GM23338 (cell line): ENCODE data around the gene CLHC1. TPM values are rescaled to one million over a fixed set of nuclear protein-coding genes. Genes with fewer than 3 reads are reported as not detected.

Experiments used
- ATAC-seq: fragments of 200-7000 bp; cut with Tn5 transposase; 3 replicates; pipeline ENCODE4 v1.9.1; 2020
- DNase-seq: peaks from one replicate; pipeline ENCODE4 v3.0.0-alpha.2; 2015; ENCODE audit warnings: low spot score
- H2AFZ ChIP-seq: fragments of 200-600 bp; sonication (generic); 2 replicates; pipeline ENCODE4 v1.8.0; 2016; ENCODE audit warnings: antibody characterized with exemption, mild to moderate bottlenecking, moderate library complexity
- H3F3A ChIP-seq: fragments of 200-600 bp; sonication (generic); replicated peaks from 2 replicates; pipeline ENCODE4 v1.8.0; 2017; ENCODE audit warnings: antibody characterized with exemption, mixed run types, low read depth
- H3K27ac ChIP-seq: fragments of 200-600 bp; sonication (generic); 2 replicates; pipeline ENCODE4 v1.6.1; 2016; ENCODE audit warnings: low read depth
- H3K27me3 ChIP-seq: fragments of 200-600 bp; sonication (generic); 2 replicates; pipeline ENCODE4 v1.8.0; 2016; ENCODE audit warnings: mild to moderate bottlenecking, mixed run types, moderate library complexity; ENCODE audit not compliant: insufficient read depth
- H3K36me3 ChIP-seq: fragments of 200-600 bp; sonication (generic); 2 replicates; pipeline ENCODE4 v1.8.0; 2016; ENCODE audit warnings: mild to moderate bottlenecking; ENCODE audit not compliant: insufficient read depth
- H3K4me1 ChIP-seq: fragments of 200-600 bp; sonication (generic); 2 replicates; pipeline ENCODE4 v1.8.0; 2016; ENCODE audit warnings: mild to moderate bottlenecking, moderate library complexity; ENCODE audit not compliant: insufficient read depth
- H3K4me2 ChIP-seq: fragments of 200-600 bp; sonication (generic); 2 replicates; pipeline ENCODE4 v1.7.1; 2017; ENCODE audit warnings: mixed run types
- H3K4me3 ChIP-seq: fragments of 200-600 bp; sonication (generic); 2 replicates; pipeline ENCODE4 v1.6.1; 2016; ENCODE audit warnings: mixed run types
- H3K79me2 ChIP-seq: fragments of 200-600 bp; sonication (generic); replicated peaks from 2 replicates; pipeline ENCODE4 v1.8.0; 2017; ENCODE audit warnings: mild to moderate bottlenecking; ENCODE audit not compliant: insufficient read depth
- H3K9me2 ChIP-seq: fragments of 200-600 bp; sonication (generic); 2 replicates; pipeline ENCODE4 v1.8.0; 2017; ENCODE audit not compliant: insufficient read depth
- H4K20me1 ChIP-seq: fragments of 200-600 bp; sonication (generic); replicated peaks from 2 replicates; pipeline ENCODE4 v1.8.0; 2017; ENCODE audit warnings: mild to moderate bottlenecking; ENCODE audit not compliant: insufficient read depth
- H3K27ac Mint-ChIP-seq: 2 replicates; pipeline ENCODE4 v1.8.0; 2020; ENCODE audit warnings: inconsistent platforms, mild to moderate bottlenecking, moderate library complexity, mixed read lengths
- H3K27me3 Mint-ChIP-seq: 3 replicates; pipeline ENCODE4 v1.8.0; 2022; ENCODE audit warnings: low read depth, mild to moderate bottlenecking, moderate library complexity, mixed read lengths, inconsistent platforms; ENCODE audit not compliant: insufficient read depth, poor library complexity
- H3K36me3 Mint-ChIP-seq: 3 replicates; pipeline ENCODE4 v1.8.0; 2021; ENCODE audit warnings: low read depth, mild to moderate bottlenecking, inconsistent platforms, moderate library complexity, mixed read lengths
- H3K4me1 Mint-ChIP-seq: 3 replicates; pipeline ENCODE4 v1.8.0; 2020; ENCODE audit warnings: mild to moderate bottlenecking, inconsistent platforms, mixed read lengths
- H3K4me3 Mint-ChIP-seq: 3 replicates; pipeline ENCODE4 v1.8.0; 2021; ENCODE audit warnings: moderate library complexity, mild to moderate bottlenecking, inconsistent platforms, mixed read lengths
- H3K9me3 Mint-ChIP-seq: 3 replicates; pipeline ENCODE4 v1.8.0; 2020; ENCODE audit warnings: moderate library complexity, mild to moderate bottlenecking, inconsistent platforms, mixed read lengths
- CREB1 ChIP-seq: fragments of 250-450 bp; sonication (Bioruptor Pico); IDR thresholded peaks from 2 replicates; pipeline ENCODE4 v1.5.0; 2020; ENCODE audit warnings: low read depth, mild to moderate bottlenecking, moderate library complexity
- EZH2 ChIP-seq: fragments of 200-600 bp; sonication (generic); IDR thresholded peaks from one replicate; pipeline ENCODE4 v1.8.0; 2017; ENCODE audit warnings: antibody characterized with exemption, mild to moderate bottlenecking, low read depth; ENCODE audit not compliant: unreplicated experiment
- EZH2phosphoT487 ChIP-seq: fragments of 200-600 bp; sonication (generic); IDR thresholded peaks from one replicate; pipeline ENCODE4 v1.8.1; 2018; ENCODE audit warnings: antibody characterized with exemption; ENCODE audit not compliant: unreplicated experiment
- JUNB ChIP-seq: IDR thresholded peaks from one replicate; pipeline ENCODE4 v1.6.1; 2016; ENCODE audit warnings: antibody characterized with exemption; ENCODE audit not compliant: unreplicated experiment
- NANOG ChIP-seq: IDR thresholded peaks from 2 replicates; pipeline ENCODE4 v1.6.1; 2016; ENCODE audit warnings: antibody characterized with exemption, borderline replicate concordance
- POLR2AphosphoS5 ChIP-seq: IDR thresholded peaks from 2 replicates; pipeline ENCODE4 v1.6.1; 2016; ENCODE audit warnings: antibody characterized with exemption, low read depth
- STAT1 ChIP-seq: IDR thresholded peaks from one replicate; pipeline ENCODE4 v1.6.1; 2016; ENCODE audit warnings: antibody characterized with exemption; ENCODE audit not compliant: unreplicated experiment
- ZNF114 ChIP-seq: fragments of 250-450 bp; sonication (Bioruptor Pico); IDR thresholded peaks from 2 replicates; pipeline ENCODE4 v1.5.0; 2020; ENCODE audit warnings: mild to moderate bottlenecking, moderate library complexity
- ZNF331 ChIP-seq: fragments of 250-450 bp; sonication (Bioruptor Pico); IDR thresholded peaks from 2 replicates; pipeline ENCODE4 v1.5.0; 2020; ENCODE audit warnings: low read depth, mild to moderate bottlenecking, moderate library complexity
- polyA plus RNA-seq: library from polyadenylated mRNA; unstranded; fragments of >200 nt; fragmentation: Nextera tagmentation; extraction: Ambion mirVana; gene quantifications from 2 replicates; pipeline ENCODE4 v1.2.1, GENCODE V29; 2016
- total RNA-seq: library from RNA; depleted of rRNA; stranded (reverse); fragments of >200 nt; shearing (Covaris generic); gene quantifications from 2 replicates; pipeline ENCODE4 v1.2.3, GENCODE V29; 2014
- TF ChIP-seq, protein P1 (sequence below): IDR thresholded peaks from one replicate; pipeline ENCODE4 v1.6.1; 2018; ENCODE audit warnings: antibody characterized with exemption; ENCODE audit not compliant: unreplicated experiment
- TF ChIP-seq, protein P2 (sequence below), 2 experiments: fragments of 200-600 bp in 1 of 2; sonication (generic) in 1 of 2; conservative IDR thresholded peaks; 2 replicates each; pipeline versions ENCODE4 v1.5.1 to v1.6.1; 2016 to 2017; ENCODE audit warnings: antibody characterized with exemption in 2 of 2, low read depth in 2 of 2, mild to moderate bottlenecking in 2 of 2, moderate library complexity in 1 of 2
- TF ChIP-seq, protein P3 (sequence below): IDR thresholded peaks from 2 replicates; pipeline ENCODE4 v1.6.1; 2016; ENCODE audit warnings: antibody characterized with exemption
- TF ChIP-seq, protein P4 (sequence below): fragments of 250-450 bp; sonication (Bioruptor Pico); IDR thresholded peaks from 2 replicates; pipeline ENCODE4 v1.5.0; 2020; ENCODE audit warnings: mild to moderate bottlenecking, moderate library complexity

Gene CLHC1
- total and polyA plus RNA-seq, 2 experiments from 2014 or later = 3.1 to 5.0 TPM

DNA sequence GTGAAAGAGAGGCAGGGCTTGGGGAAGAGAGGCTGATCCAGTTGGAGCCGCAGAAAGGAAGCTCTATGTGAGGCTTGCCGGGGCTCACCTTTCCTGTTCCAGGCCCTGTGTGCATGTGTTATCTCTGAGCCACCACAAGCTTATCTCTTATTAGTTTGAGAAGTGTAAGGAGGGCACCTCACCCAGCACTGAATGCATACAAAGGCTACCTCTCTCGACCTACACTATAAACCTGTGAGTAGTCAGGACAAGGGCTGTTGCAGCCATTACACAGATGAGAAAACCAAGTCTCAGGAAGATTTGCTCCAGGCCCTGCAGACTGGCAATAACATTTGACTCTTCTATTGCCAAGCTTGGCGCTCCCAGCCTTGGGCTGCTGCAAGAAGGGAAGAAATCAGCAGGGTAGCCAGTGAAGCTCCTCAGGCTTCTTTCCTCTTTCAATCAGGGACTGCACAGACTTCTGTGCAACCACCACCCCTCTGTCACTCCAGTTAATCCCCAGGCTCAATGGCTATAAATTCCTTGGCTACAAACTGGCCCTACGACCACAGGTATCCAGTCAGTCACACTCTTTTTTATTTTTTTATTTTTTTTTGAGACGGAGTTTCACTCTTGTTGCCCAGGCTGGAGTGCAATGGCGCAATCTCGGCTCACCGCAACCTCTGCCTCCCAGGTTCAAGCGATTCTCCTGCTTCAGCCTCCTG lies 73.8 kb downstream of the CLHC1 start:
- Histone ChIP-seq H2AFZ (peak overlapping the region; percentile 2; the same call in 1 of the 2 replicates), H4K20me1 (no peaks in the 10 kb centered on the region), H3K9me2 (no peaks in the 10 kb centered on the region), H3K36me3 (no peaks in the 10 kb centered on the region), H3K4me3 (no peak overlapping the region), H3F3A (no peaks in the 10 kb centered on the region), H3K27ac (no peak overlapping the region), H3K4me1 (peaks cover 33% of the 10 kb centered on the region), H3K79me2 (no peaks in the 10 kb centered on the region), H3K4me2 (no peak overlapping the region), H3K27me3 (no peaks in the 10 kb centered on the region)
- Mint-ChIP-seq H3K9me3 (no peaks in the 10 kb centered on the region), H3K36me3 (no peaks in the 10 kb centered on the region), H3K4me1 (peaks cover 54% of the 10 kb centered on the region), H3K4me3 (no peak overlapping the region), H3K27ac (no peak overlapping the region), H3K27me3 (peaks cover 6% of the 10 kb centered on the region)
- no peak for DNase-seq
- TF ChIP-seq CREB1 = no peak
- no peak for TF ChIP-seq NANOG
- no peak for TF ChIP-seq STAT1
- TF ChIP-seq JUNB = no peak
- TF ChIP-seq POLR2AphosphoS5 = no peak
- TF ChIP-seq EZH2phosphoT487 = no peak
- no peak for TF ChIP-seq ZNF331 (CRISPR knock-in tag)
- TF ChIP-seq ZNF114 (CRISPR knock-in tag) = no peak
- TF ChIP-seq EZH2 = no peak
- TF ChIP-seq, protein P1, sequence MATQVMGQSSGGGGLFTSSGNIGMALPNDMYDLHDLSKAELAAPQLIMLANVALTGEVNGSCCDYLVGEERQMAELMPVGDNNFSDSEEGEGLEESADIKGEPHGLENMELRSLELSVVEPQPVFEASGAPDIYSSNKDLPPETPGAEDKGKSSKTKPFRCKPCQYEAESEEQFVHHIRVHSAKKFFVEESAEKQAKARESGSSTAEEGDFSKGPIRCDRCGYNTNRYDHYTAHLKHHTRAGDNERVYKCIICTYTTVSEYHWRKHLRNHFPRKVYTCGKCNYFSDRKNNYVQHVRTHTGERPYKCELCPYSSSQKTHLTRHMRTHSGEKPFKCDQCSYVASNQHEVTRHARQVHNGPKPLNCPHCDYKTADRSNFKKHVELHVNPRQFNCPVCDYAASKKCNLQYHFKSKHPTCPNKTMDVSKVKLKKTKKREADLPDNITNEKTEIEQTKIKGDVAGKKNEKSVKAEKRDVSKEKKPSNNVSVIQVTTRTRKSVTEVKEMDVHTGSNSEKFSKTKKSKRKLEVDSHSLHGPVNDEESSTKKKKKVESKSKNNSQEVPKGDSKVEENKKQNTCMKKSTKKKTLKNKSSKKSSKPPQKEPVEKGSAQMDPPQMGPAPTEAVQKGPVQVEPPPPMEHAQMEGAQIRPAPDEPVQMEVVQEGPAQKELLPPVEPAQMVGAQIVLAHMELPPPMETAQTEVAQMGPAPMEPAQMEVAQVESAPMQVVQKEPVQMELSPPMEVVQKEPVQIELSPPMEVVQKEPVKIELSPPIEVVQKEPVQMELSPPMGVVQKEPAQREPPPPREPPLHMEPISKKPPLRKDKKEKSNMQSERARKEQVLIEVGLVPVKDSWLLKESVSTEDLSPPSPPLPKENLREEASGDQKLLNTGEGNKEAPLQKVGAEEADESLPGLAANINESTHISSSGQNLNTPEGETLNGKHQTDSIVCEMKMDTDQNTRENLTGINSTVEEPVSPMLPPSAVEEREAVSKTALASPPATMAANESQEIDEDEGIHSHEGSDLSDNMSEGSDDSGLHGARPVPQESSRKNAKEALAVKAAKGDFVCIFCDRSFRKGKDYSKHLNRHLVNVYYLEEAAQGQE = no peak
- TF ChIP-seq, protein P2, sequence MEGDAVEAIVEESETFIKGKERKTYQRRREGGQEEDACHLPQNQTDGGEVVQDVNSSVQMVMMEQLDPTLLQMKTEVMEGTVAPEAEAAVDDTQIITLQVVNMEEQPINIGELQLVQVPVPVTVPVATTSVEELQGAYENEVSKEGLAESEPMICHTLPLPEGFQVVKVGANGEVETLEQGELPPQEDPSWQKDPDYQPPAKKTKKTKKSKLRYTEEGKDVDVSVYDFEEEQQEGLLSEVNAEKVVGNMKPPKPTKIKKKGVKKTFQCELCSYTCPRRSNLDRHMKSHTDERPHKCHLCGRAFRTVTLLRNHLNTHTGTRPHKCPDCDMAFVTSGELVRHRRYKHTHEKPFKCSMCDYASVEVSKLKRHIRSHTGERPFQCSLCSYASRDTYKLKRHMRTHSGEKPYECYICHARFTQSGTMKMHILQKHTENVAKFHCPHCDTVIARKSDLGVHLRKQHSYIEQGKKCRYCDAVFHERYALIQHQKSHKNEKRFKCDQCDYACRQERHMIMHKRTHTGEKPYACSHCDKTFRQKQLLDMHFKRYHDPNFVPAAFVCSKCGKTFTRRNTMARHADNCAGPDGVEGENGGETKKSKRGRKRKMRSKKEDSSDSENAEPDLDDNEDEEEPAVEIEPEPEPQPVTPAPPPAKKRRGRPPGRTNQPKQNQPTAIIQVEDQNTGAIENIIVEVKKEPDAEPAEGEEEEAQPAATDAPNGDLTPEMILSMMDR (conservative IDR thresholded peaks at IDR 0.05; ENCODE audit: low read depth in 2 of 2) = no peak
- TF ChIP-seq, protein P3, sequence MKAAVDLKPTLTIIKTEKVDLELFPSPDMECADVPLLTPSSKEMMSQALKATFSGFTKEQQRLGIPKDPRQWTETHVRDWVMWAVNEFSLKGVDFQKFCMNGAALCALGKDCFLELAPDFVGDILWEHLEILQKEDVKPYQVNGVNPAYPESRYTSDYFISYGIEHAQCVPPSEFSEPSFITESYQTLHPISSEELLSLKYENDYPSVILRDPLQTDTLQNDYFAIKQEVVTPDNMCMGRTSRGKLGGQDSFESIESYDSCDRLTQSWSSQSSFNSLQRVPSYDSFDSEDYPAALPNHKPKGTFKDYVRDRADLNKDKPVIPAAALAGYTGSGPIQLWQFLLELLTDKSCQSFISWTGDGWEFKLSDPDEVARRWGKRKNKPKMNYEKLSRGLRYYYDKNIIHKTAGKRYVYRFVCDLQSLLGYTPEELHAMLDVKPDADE = no peak
- TF ChIP-seq, protein P4, sequence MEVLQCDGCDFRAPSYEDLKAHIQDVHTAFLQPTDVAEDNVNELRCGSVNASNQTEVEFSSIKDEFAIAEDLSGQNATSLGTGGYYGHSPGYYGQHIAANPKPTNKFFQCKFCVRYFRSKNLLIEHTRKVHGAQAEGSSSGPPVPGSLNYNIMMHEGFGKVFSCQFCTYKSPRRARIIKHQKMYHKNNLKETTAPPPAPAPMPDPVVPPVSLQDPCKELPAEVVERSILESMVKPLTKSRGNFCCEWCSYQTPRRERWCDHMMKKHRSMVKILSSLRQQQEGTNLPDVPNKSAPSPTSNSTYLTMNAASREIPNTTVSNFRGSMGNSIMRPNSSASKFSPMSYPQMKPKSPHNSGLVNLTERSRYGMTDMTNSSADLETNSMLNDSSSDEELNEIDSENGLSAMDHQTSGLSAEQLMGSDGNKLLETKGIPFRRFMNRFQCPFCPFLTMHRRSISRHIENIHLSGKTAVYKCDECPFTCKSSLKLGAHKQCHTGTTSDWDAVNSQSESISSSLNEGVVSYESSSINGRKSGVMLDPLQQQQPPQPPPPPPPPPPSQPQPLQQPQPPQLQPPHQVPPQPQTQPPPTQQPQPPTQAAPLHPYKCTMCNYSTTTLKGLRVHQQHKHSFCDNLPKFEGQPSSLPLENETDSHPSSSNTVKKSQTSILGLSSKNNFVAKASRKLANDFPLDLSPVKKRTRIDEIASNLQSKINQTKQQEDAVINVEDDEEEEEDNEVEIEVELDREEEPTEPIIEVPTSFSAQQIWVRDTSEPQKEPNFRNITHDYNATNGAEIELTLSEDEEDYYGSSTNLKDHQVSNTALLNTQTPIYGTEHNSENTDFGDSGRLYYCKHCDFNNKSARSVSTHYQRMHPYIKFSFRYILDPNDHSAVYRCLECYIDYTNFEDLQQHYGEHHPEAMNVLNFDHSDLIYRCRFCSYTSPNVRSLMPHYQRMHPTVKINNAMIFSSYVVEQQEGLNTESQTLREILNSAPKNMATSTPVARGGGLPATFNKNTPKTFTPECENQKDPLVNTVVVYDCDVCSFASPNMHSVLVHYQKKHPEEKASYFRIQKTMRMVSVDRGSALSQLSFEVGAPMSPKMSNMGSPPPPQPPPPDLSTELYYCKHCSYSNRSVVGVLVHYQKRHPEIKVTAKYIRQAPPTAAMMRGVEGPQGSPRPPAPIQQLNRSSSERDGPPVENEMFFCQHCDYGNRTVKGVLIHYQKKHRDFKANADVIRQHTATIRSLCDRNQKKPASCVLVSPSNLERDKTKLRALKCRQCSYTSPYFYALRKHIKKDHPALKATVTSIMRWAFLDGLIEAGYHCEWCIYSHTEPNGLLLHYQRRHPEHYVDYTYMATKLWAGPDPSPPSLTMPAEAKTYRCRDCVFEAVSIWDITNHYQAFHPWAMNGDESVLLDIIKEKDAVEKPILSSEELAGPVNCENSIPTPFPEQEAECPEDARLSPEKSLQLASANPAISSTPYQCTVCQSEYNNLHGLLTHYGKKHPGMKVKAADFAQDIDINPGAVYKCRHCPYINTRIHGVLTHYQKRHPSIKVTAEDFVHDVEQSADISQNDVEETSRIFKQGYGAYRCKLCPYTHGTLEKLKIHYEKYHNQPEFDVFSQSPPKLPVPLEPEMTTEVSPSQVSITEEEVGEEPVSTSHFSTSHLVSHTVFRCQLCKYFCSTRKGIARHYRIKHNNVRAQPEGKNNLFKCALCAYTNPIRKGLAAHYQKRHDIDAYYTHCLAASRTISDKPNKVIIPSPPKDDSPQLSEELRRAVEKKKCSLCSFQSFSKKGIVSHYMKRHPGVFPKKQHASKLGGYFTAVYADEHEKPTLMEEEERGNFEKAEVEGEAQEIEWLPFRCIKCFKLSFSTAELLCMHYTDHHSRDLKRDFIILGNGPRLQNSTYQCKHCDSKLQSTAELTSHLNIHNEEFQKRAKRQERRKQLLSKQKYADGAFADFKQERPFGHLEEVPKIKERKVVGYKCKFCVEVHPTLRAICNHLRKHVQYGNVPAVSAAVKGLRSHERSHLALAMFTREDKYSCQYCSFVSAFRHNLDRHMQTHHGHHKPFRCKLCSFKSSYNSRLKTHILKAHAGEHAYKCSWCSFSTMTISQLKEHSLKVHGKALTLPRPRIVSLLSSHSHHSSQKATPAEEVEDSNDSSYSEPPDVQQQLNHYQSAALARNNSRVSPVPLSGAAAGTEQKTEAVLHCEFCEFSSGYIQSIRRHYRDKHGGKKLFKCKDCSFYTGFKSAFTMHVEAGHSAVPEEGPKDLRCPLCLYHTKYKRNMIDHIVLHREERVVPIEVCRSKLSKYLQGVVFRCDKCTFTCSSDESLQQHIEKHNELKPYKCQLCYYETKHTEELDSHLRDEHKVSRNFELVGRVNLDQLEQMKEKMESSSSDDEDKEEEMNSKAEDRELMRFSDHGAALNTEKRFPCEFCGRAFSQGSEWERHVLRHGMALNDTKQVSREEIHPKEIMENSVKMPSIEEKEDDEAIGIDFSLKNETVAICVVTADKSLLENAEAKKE (CRISPR knock-in tag) = no peak
- ATAC-seq = no peak
